Measurements from ENCODE around the gene RAB5IF. TPM values are rescaled to one million over a fixed set of nuclear protein-coding genes. Genes with fewer than 3 reads are reported as not detected.
A peak's percentile ranks its signal among the peaks of the same experiment; 100 is the strongest.
"Not testable (repeated sequence)": the region's sequence is repeated elsewhere in the genome, so short reads cannot be mapped to it uniquely, and the experiment has no call there.

Gene RAB5IF
- 10 to 100 TPM; 60.2 to 94.8 (median 81.6) TPM for total RNA-seq

GRCh38 chr20:36605399-36606157 is at the start of gene RAB5IF:
Gene RAB5IF, plus strand, starts transcription at chr20:36605779. Its CDS starts 173 bp downstream, at chr20:36605952.
- H3K9me3 ChIP-seq = no peaks in the 10 kb centered on the region
- peak within 1 kb of the TSS; percentile 88 to 96 (median 92) for H3K27ac ChIP-seq (replicated peaks in 1 of 4)
- H3K36me3 ChIP-seq = peaks cover 27 to 31% (median 30%) of the 10 kb centered on the region in 4 donors
- peak; percentile 100 for DNase-seq (ENCODE audit: extremely low spot score)
- TF ChIP-seq EP300 (IDR thresholded peaks at IDR 0.05) (no peak), POLR2AphosphoS5 (IDR thresholded peaks at IDR 0.05) (peak; percentile 89 to 99)
- TF ChIP-seq, protein P1, sequence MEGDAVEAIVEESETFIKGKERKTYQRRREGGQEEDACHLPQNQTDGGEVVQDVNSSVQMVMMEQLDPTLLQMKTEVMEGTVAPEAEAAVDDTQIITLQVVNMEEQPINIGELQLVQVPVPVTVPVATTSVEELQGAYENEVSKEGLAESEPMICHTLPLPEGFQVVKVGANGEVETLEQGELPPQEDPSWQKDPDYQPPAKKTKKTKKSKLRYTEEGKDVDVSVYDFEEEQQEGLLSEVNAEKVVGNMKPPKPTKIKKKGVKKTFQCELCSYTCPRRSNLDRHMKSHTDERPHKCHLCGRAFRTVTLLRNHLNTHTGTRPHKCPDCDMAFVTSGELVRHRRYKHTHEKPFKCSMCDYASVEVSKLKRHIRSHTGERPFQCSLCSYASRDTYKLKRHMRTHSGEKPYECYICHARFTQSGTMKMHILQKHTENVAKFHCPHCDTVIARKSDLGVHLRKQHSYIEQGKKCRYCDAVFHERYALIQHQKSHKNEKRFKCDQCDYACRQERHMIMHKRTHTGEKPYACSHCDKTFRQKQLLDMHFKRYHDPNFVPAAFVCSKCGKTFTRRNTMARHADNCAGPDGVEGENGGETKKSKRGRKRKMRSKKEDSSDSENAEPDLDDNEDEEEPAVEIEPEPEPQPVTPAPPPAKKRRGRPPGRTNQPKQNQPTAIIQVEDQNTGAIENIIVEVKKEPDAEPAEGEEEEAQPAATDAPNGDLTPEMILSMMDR (IDR thresholded peaks at IDR 0.05) = peak; percentile 87 to 94 (median 94)
- under 1% methylated on average over 63 of the region's 90 CpGs for WGBS
- no peaks in the 10 kb centered on the region for H3K27me3 ChIP-seq
- intact Hi-C loops (cut with DNase I) = loop anchor here (1.0 to 10.0 kb wide), 4 partner anchors 31 to 259 kb away; a partner anchor contains a TSS
- peak within 1 kb of the TSS; percentile 77 to 99 (median 96) for H3K4me3 ChIP-seq
- H3K4me1 ChIP-seq = peaks cover 18 to 30% (median 26%) of the 10 kb centered on the region in 4 donors

DNA sequence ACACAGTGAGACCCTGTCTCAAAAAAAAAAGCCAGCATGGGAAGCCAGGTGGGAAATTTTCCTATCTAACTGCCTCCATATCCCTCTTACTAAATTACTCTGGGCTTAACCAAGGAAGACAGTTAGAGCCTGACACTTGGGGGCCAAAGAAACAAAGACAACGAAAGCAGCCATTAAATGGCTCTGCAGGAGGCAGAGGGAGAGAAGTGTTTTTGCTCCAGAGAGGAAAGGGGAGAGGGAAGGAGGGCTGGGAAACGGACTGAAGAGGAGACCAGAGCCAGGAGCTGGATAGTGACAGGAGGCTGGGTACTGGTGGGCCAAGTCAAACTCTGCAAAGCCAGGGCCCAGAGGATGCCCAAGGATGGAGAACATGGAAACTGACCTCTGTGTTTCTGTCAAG is 42.9 kb upstream of the RAB5IF start:
- H3K27me3 ChIP-seq = no peaks in the 10 kb centered on the region
- peaks cover 0 to 11% (median 3%) of the 10 kb centered on the region in 4 donors for H3K9me3 ChIP-seq
- no peak for DNase-seq (ENCODE audit: extremely low spot score)
- TF ChIP-seq EP300 (IDR thresholded peaks at IDR 0.05) = no peak
- no peak for TF ChIP-seq POLR2A (IDR thresholded peaks at IDR 0.05; ENCODE audit: low read depth)
- TF ChIP-seq POLR2AphosphoS5 (IDR thresholded peaks at IDR 0.05) = no peak
- TF ChIP-seq, protein P1 (IDR thresholded peaks at IDR 0.05) = no peak
- intact Hi-C loops (cut with DNase I) = no loop called here
- 77% methylated on average over 2 of the region's 2 CpGs for WGBS
- no peak overlapping the region for H3K4me3 ChIP-seq
- H3K27ac ChIP-seq (replicated peaks in 1 of 4) = no peak overlapping the region
- H3K36me3 ChIP-seq = no peaks in the 10 kb centered on the region
- H3K4me1 ChIP-seq = no peaks in the 10 kb centered on the region

DNA sequence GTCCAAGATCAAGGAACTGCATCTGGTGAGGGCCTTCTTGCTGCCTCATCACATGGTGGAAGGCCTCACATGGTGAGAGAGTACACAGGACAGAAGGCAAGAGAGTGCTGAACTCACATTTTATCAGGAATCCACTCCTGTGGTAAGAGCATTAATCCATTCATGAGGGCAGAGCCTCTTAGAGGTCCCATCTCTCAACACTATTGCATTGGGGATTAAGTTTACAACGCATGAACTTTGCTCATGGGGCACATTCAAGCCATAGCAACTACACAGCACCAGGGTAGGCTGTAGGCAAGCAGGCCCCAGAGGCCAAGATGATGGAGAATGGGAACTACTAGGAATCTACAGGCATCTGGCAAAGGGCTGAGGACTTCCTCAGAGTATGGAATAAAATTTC is 42.2 kb upstream of the RAB5IF start:
- Histone ChIP-seq H3K4me1 (no peaks in the 10 kb centered on the region), H3K27me3 (no peaks in the 10 kb centered on the region), H3K36me3 (no peaks in the 10 kb centered on the region), H3K27ac (replicated peaks in 1 of 4) (no peak overlapping the region), H3K9me3 (peaks cover 0 to 11% (median 3%) of the 10 kb centered on the region in 4 donors), H3K4me3 (no peak overlapping the region)
- intact Hi-C loops (cut with DNase I) = no loop called here
- WGBS = no CpG with 5 or more reads among the region's 1 CpG
- TF ChIP-seq POLR2A (IDR thresholded peaks at IDR 0.05; ENCODE audit: low read depth) (no peak), POLR2AphosphoS5 (IDR thresholded peaks at IDR 0.05) (no peak), EP300 (IDR thresholded peaks at IDR 0.05) (no peak)
- TF ChIP-seq, protein P1 (IDR thresholded peaks at IDR 0.05) = no peak
- no peak for DNase-seq (ENCODE audit: extremely low spot score)

DNA sequence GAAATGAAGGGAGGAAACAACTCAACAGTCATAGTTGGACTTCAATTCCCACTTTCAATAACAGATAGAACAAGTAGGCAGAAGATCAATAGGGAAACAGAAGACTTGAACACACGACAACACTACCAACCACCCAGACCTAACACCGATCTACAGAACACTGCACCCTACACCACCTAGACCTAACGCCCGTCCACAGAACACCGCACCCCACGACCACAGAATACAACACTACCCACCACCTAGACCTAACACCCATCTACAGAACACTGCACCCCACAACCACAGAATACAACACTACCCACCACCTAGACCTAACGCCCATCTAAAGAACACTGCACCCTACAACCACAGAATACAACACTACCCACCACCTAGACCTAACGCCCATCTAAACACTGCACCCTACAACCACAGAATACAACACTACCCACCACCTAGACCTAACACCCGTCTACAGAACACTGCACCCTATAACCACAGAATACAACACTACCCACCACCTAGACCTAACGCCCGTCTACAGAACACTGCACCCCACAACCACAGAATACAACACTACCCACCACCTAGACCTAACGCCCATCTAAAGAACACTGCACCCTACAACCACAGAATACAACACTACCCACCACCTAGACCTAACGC is 41.4 kb upstream of the RAB5IF start:
- H3K4me3 ChIP-seq; DNase-seq (ENCODE audit: extremely low spot score); H3K36me3 ChIP-seq; H3K27me3 ChIP-seq; intact Hi-C loops (cut with DNase I); H3K4me1 ChIP-seq; H3K27ac ChIP-seq (replicated peaks in 1 of 4): not testable (repeated sequence)
- WGBS = 94% methylated on average over 13 of the region's 13 CpGs
- peaks cover 0 to 11% (median 3%) of the 10 kb centered on the region in 4 donors for H3K9me3 ChIP-seq

- H3K4me3 ChIP-seq; H3K27me3 ChIP-seq; intact Hi-C loops (cut with DNase I); DNase-seq (ENCODE audit: extremely low spot score); H3K4me1 ChIP-seq; H3K27ac ChIP-seq (replicated peaks in 1 of 4); H3K36me3 ChIP-seq: not testable (repeated sequence)
- WGBS = 96% methylated on average over 6 of the region's 6 CpGs
- peaks cover 0 to 11% (median 3%) of the 10 kb centered on the region in 4 donors for H3K9me3 ChIP-seq
Observed at GRCh38 chr20:36564726-36565121, 40.9 kb upstream of the RAB5IF start.

All from esophagus muscularis mucosa (tissue), 4 donors.